Measurements from ENCODE around the gene LBH.

GRCh38 chr2:30224151-30224550 lies 7.2 kb upstream of the LBH start:
- 0 out of 2 replicates have a peak, but pooled peaks have one; percentile 11 for TF ChIP-seq POLR2AphosphoS5 (IDR thresholded peaks at IDR 0.05; ENCODE audit: borderline replicate concordance, low read depth, low read length)
- TF ChIP-seq EZH2 (IDR thresholded peaks at IDR 0.05) = no peak

Data from SK-N-MC (cell line).